Fibroblast of skin of left quadriceps (primary cell): ENCODE results near the gene NR2C1.
"Not testable (repeated sequence)": the region's sequence is repeated elsewhere in the genome, so short reads cannot be mapped to it uniquely, and the experiment has no call there.

ENCODE experiments used
- DNase-seq, 2 experiments: peaks; one replicate each; pipeline ENCODE4 v3.0.0-alpha.2; 2013; ENCODE audit warnings: low read depth in 2 of 2

NR2C1 gene

GRCh38 chr12:95072900-95073697 is at the start of gene NR2C1:
NR2C1 (minus strand) TSS chr12:95073618; CDS start chr12:95067384, 6,234 bp downstream.
- peak; percentile 78 to 81 for DNase-seq

GRCh38 chr12:95118788-95119179 is 45.4 kb upstream of the NR2C1 start:
- DNase-seq, result no peak

GRCh38 chr12:95118138-95118787 is 44.8 kb upstream of the NR2C1 start:
- DNase-seq, result peak; percentile 89 to 90

GRCh38 chr12:95117178-95117599 is 43.8 kb upstream of the NR2C1 start:
- DNase-seq, result peak; percentile 68 to 69

DNA sequence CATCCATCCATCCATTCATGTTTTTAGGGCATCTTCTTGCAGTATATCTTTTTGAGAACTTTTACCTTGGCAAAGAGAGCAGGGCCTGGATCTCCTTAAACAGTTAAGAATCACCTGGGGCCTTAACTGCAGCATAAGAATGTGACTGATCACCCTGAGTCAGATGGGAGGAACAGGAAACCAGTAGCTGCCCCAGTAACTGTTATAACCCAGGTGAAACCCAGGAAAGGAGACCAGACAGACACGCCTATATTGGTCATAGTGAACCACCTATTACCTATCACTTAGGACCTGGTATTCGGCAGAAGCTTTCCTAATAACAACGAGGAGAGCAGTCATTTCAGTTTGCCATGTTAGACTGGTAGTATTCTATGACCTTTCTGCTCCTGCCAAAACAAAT is 43.4 kb upstream of the NR2C1 start:
- no peak for DNase-seq

DNA sequence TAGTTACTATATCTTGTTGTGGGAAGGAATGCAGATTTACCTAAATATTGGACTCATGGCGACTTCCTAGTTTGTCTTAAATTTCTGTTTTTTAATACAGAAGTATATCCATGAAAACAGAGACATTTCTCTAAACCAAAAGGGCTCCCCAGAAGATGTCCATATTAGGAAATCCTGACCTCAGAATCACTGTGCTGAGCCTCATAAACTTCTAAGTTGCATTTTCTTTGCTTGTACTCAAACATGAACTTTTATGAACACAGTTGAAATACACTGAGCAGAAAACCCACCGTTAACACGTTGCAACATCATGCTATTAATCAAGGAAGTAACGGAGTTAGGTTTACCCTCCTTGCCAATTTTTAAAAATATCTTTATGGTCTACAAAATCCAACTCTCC is 42.9 kb upstream of the NR2C1 start:
- peak; percentile 15 to 22 for DNase-seq

DNA sequence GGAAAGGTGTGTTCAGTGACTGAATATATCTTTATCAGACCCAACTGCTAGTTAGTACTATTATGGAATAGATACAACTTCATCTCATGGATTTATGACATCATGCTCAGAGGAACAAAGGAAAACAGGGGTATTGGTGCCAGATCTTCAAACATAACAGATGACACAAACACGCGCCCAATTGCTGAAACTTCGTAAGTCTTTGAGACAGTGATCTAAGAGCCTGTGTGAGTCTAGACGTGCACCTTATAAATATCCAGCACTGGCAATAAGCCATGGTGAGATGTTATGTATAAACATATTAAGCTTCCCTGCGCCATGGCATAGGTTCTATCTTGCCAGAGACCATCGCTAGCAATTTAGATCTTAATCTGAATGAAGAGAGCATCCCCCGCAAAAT is 42.2 kb upstream of the NR2C1 start:
- DNase-seq, result no peak

- no peak for DNase-seq
Measured at GRCh38 chr12:95114766-95115405, 41.5 kb upstream of the NR2C1 start.

- no peak for DNase-seq
Measured at GRCh38 chr12:95107362-95107761, 33.9 kb upstream of the NR2C1 start.

GRCh38 chr12:95105540-95105939 is 32.1 kb upstream of the NR2C1 start:
- DNase-seq, result no peak

DNA sequence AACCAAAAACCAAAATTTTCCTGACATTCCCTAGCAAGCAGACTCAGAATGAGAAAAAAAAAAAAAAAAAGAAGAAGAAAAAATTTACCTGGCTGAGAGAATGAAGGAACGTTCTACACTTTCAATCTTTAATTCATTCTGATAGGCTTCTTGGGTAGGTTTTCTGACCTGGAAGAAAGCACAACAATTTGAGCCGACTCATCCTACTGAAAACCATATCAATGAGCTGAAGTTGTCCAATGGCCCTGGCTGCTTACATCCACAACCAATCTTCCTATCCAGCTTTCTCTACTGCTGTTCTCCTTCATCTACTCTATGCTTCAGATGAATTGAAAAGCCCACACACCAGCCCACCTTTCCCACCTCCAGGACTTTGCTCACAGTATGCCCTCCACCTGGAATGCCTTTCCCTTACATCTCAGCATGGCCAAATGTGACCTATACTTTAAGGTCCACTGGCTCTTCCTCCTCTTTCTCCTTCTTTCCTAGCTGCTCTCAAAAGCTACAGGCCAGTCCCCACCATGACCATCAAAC is 31.6 kb upstream of the NR2C1 start:
- no peak for DNase-seq

DNA sequence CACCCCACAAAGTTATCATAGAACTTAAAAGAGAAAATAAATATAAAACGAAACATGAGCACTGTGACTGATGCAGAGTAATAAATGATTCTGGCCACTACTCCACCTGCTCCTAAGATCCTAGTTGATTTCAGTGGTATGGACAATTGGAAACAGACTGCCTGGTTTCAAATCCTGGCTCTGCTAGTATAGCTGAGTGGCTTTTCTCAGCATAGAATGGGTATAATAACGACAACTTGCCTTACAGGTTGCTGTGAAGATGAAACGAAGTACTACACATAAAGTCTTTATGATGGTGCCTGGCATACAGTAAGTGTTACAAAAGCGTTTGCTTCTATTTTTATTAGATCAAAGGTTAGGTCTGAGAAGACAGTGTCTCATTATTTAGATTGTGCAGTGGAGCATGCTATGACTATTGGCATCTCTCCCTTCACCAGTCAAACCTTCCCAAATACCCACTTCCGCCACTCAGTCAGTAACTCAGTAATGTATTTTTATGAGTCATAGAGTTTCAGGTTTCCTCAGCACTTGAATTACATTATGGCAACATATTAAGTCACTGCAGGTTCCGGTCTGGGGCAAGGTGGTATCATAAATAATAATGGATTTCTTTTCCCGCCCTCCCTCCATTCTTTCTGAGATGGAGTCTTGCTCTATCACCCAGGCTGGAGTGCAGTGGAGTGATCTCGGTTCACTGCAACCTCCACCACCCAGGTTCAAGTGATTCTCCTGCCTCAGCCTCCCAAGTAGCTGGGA is 29.7 kb upstream of the NR2C1 start:
- peak; percentile 32 to 40 for DNase-seq

- DNase-seq, result not testable (repeated sequence)
Measured at GRCh38 chr12:95101957-95102356, 28.5 kb upstream of the NR2C1 start.

DNA sequence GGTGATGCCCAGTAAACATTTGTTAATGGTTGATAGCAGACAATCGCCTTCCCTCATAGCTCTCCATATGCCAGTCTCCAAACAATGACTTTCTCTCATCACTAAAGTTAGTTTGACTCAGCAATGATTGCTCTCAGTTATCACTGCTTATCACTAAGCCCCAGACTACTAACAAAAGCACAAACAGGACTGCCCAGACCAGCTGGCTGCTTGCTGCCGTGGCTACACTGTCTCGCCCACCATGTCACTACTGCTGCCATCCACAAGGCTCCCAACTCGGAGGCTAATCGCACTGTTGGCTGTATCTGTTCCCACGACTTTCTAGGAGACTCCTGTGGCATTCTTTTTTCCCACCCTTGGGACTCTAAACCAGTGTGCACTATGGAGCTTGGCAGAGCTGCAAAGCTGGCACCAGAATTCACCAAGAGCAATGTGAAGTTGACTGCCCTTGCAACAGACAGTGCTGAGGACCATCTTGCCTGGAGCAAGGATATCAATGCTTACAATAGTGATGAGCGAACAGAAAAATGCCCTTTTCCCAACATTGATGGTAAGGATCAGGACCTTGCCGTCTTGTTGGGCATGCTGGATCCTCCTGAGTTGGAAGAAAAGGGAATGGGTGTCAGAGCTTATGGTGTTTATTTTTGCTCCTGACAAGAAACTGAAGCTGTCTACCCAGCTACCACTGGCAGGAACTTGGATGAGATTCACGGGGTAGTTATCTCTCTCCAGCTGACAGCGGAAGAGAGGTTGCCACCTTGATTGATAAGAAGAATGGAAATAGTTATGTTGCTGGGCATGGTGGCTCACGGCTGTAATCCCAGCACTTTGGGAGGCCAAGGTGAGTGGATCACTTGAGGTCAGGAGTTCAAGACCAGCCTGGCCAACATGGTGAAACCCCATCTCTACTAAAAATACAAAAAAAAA is 27.1 kb upstream of the NR2C1 start:
- DNase-seq, result no peak

GRCh38 chr12:95099270-95099790 is 25.9 kb upstream of the NR2C1 start:
- no peak for DNase-seq

GRCh38 chr12:95096852-95097251 is 23.4 kb upstream of the NR2C1 start:
- peak; percentile 69 to 72 for DNase-seq

GRCh38 chr12:95096378-95096777 is 23.0 kb upstream of the NR2C1 start:
- no peak for DNase-seq

- DNase-seq, result not testable (repeated sequence)
Measured at GRCh38 chr12:95095866-95096265, 22.4 kb upstream of the NR2C1 start.

DNA sequence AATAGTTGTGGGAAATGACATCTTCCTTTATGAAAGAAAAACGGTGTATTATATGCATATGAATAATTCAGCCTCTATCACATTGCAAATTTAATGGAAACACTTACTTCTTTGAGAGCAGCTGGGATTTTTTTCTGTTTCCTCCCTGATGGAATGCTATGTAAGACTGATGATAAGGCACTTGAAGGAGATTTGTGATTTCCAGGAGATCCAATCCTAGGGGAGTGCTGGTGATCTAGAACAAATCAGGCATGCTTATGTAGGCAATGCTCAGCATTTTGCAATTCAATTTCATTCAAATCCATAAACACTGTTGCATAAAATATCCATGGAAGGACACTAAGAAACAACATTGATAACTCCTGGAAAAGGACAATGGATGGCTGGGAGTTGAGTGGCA is 16.0 kb upstream of the NR2C1 start:
- DNase-seq, result no peak

GRCh38 chr12:95088379-95088778 is 15.0 kb upstream of the NR2C1 start:
- peak in 1 of 2 experiments; percentile 17 for DNase-seq
